Brain pericyte (primary cell): ENCODE data around the gene NUMA1.

Experiments
- DNase-seq: peaks from one replicate; pipeline ENCODE4 v3.0.0-alpha.2; 2012; ENCODE audit warnings: low read depth, low spot score

Gene NUMA1

GRCh38 chr11:72080326-72081183 lies at the start of gene NUMA1, which contains the start of gene LRRC51:
Gene NUMA1, minus strand, starts transcription at chr11:72080542. Its CDS starts 44,599 bp downstream, at chr11:72035943.
Gene LRRC51, plus strand, starts transcription at chr11:72080850. Its CDS starts 8,234 bp downstream, at chr11:72089084.
- DNase-seq = peak; percentile 99

- no peak for DNase-seq
These were observed 49.0 kb upstream of the NUMA1 start for GRCh38 chr11:72129381-72129780.

- DNase-seq = no peak
These were observed 47.6 kb upstream of the NUMA1 start for GRCh38 chr11:72127923-72128322.

- DNase-seq = no peak
These were observed 45.6 kb upstream of the NUMA1 start for GRCh38 chr11:72125956-72126355.

- no peak for DNase-seq
These were observed 43.7 kb upstream of the NUMA1 start for GRCh38 chr11:72124046-72124445.

- DNase-seq = no peak
These were observed 42.8 kb upstream of the NUMA1 start for GRCh38 chr11:72123117-72123653.

GRCh38 chr11:72122607-72123006 lies 42.3 kb upstream of the NUMA1 start:
- DNase-seq = no peak

- DNase-seq = no peak
These were observed 40.6 kb upstream of the NUMA1 start for GRCh38 chr11:72120930-72121329.

- DNase-seq = no peak
These were observed 38.9 kb upstream of the NUMA1 start for GRCh38 chr11:72119198-72119597.

- DNase-seq = no peak
These were observed 35.8 kb upstream of the NUMA1 start for GRCh38 chr11:72116019-72116755.

- no peak for DNase-seq
These were observed 34.2 kb upstream of the NUMA1 start for GRCh38 chr11:72114570-72114969.

- DNase-seq = no peak
These were observed 32.9 kb upstream of the NUMA1 start for GRCh38 chr11:72112978-72113808.

GRCh38 chr11:72112143-72112977 lies 32.0 kb upstream of the NUMA1 start, which contains the start of gene ANAPC15:
Gene ANAPC15, minus strand, starts transcription at chr11:72112695. Its CDS starts 1,419 bp downstream, at chr11:72111276.
- peak; percentile 96 for DNase-seq

GRCh38 chr11:72111300-72112142 lies 31.2 kb upstream of the NUMA1 start:
- DNase-seq = no peak

GRCh38 chr11:72105888-72106287 lies 25.5 kb upstream of the NUMA1 start, which contains the start of gene TOMT:
Gene TOMT, plus strand, starts transcription at chr11:72105924. Its CDS starts 28 bp downstream, at chr11:72105952.
- no peak for DNase-seq

- DNase-seq = no peak
These were observed 23.4 kb upstream of the NUMA1 start for GRCh38 chr11:72103754-72104167.

- DNase-seq = peak; percentile 97
These were observed 22.8 kb upstream of the NUMA1 start, which contains the start of gene LAMTOR1 for GRCh38 chr11:72102946-72103753. Gene LAMTOR1, minus strand, starts transcription at chr11:72103297. Its CDS starts 73 bp downstream, at chr11:72103224.

GRCh38 chr11:72102631-72102945 lies 22.2 kb upstream of the NUMA1 start:
- no peak for DNase-seq

GRCh38 chr11:72102162-72102561 lies 21.8 kb upstream of the NUMA1 start:
- DNase-seq = no peak
